Karpas-422 (cell line): ENCODE results near the gene LSM11. TPM values are rescaled to one million over a fixed set of nuclear protein-coding genes. Genes with fewer than 3 reads are reported as not detected.

Experiments used
- DNase-seq: peaks from one replicate; pipeline ENCODE4 v3.0.0-alpha.2; 2015
- H2AFZ ChIP-seq: fragments of 200-600 bp; sonication (generic); 2 replicates; pipeline ENCODE4 v1.6.1; 2014; ENCODE audit warnings: antibody characterized with exemption, low read length, mixed read lengths
- H3K27ac ChIP-seq: fragments of 200-600 bp; sonication (generic); 2 replicates; pipeline ENCODE4 v1.5.1; 2014; ENCODE audit warnings: mild to moderate bottlenecking, low read length, moderate library complexity
- H3K27me3 ChIP-seq: fragments of 200-600 bp; sonication (generic); 2 replicates; pipeline ENCODE4 v1.6.1; 2014; ENCODE audit warnings: low read length, mixed read lengths
- H3K36me3 ChIP-seq: fragments of 200-600 bp; sonication (generic); 2 replicates; pipeline ENCODE4 v1.6.1; 2014; ENCODE audit warnings: low read length, mixed read lengths; ENCODE audit not compliant: insufficient read depth
- H3K4me1 ChIP-seq: fragments of 200-600 bp; sonication (generic); 2 replicates; pipeline ENCODE4 v1.6.1; 2014; ENCODE audit warnings: mild to moderate bottlenecking, low read length, mixed read lengths
- H3K4me2 ChIP-seq: fragments of 200-600 bp; sonication (generic); 2 replicates; pipeline ENCODE4 v1.6.1; 2014; ENCODE audit warnings: low read length, low read depth, mild to moderate bottlenecking; ENCODE audit not compliant: poor library complexity, severe bottlenecking
- H3K4me3 ChIP-seq: fragments of 200-600 bp; sonication (generic); 2 replicates; pipeline ENCODE4 v1.5.1; 2014; ENCODE audit warnings: mild to moderate bottlenecking, antibody characterized with exemption, low read length, mixed read lengths
- H3K79me2 ChIP-seq: fragments of 200-600 bp; sonication (generic); 2 replicates; pipeline ENCODE4 v1.6.1; 2014; ENCODE audit warnings: mild to moderate bottlenecking, low read length, mixed read lengths
- H3K9ac ChIP-seq: fragments of 200-600 bp; sonication (generic); 2 replicates; pipeline ENCODE4 v1.6.0; 2014; ENCODE audit warnings: low read length
- H3K9me2 ChIP-seq: fragments of 200-600 bp; sonication (generic), shearing (Covaris generic); replicated peaks from 2 replicates; pipeline ENCODE4 v1.6.0; 2014; ENCODE audit warnings: mild to moderate bottlenecking, low read length, moderate library complexity; ENCODE audit not compliant: insufficient read depth
- H3K9me3 ChIP-seq: fragments of 300-700, 200-600 bp; sonication (generic); 2 replicates; pipeline ENCODE4 v1.6.1; 2014; ENCODE audit warnings: low read length, mixed read lengths
- H4K20me1 ChIP-seq: fragments of 200-600 bp; sonication (generic); 2 replicates; pipeline ENCODE4 v1.6.1; 2014; ENCODE audit warnings: mild to moderate bottlenecking, antibody characterized with exemption, low read length, low read depth; ENCODE audit not compliant: insufficient read depth
- total RNA-seq: library from RNA; depleted of rRNA; stranded (reverse); fragments of >200 nt; shearing (Covaris generic); gene quantifications from 2 replicates; pipeline ENCODE4 v1.2.3, GENCODE V29; 2014; ENCODE audit warnings: low replicate concordance

Gene LSM11
- total RNA-seq, 1 experiment from 2014 or later: 5.7 TPM

DNA sequence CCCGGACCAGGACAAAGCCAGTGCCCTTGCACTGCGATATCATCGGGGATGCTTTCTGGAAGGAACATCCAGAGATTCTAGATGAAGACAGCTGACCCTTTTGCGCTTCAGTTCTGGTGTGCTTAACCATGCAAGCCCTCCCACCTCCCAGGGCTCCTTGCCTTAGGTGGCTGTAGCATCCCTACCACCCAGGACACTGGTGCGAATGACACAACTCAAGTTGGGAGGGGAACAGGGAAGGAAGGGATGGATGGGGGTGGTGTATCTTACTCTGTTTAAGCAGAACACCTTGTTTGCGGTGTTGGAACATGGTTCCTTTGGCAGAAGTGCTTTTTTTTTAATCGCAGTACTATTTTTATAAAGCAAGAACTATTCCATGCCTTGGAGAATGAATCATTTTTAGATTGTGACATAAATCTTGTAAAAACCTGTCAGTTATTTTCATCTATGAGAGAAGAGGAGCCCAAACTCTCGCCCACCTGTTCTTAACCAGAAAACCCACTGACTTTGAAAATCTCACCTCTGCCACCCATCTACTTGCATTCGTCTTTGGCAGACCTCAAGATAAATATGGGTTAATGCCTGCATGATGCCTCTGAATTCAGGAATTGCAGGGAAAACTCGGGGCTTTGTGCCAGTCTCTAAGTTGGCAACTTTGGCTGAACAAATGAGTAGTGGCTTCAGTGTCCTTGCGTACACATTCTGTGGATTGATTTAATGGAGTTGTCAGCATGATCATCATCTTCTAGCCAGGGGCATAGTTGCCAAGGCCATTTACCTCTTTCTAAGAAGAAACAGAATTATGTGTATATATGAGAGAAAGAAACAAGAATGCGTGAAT is 3.9 kb upstream of the LSM11 start:
- Histone ChIP-seq H3K27me3 (no peaks in the 10 kb centered on the region), H3K4me3 (no peak overlapping the region), H3K27ac (no peak overlapping the region), H3K9ac (no peak overlapping the region), H3K79me2 (peaks cover 7% of the 10 kb centered on the region), H3K4me2 (no peak overlapping the region), H3K9me3 (no peaks in the 10 kb centered on the region), H4K20me1 (no peaks in the 10 kb centered on the region), H2AFZ (no peak overlapping the region), H3K4me1 (peaks cover 7% of the 10 kb centered on the region), H3K36me3 (peaks cover 11% of the 10 kb centered on the region; the same call in 1 of the 2 replicates), H3K9me2 (no peaks in the 10 kb centered on the region)
- DNase-seq: no peak

DNA sequence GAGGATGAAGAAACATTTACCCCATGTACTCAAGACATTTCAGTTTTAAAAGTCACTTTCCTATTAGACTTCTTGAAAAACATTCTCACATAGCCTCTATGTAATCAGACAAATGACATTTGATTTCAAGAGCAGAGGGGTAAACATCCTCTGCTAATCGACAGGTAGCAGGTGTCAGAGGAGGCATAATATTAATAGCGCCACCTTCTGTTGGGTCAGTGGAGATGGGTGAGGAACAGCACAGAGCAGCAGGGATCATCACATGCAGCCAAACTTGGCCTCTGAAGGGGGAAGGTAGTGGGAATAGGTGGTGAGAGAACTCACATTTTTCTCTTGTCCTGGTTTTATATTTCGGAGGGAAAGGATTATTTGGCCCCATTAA is 3.3 kb upstream of the LSM11 start:
- Histone ChIP-seq H3K79me2 (peaks cover 13% of the 10 kb centered on the region), H3K4me2 (no peak overlapping the region), H3K9me2 (no peaks in the 10 kb centered on the region), H2AFZ (no peak overlapping the region), H3K4me3 (no peak overlapping the region), H3K27me3 (no peaks in the 10 kb centered on the region), H4K20me1 (no peaks in the 10 kb centered on the region), H3K9me3 (no peaks in the 10 kb centered on the region), H3K27ac (no peak overlapping the region), H3K4me1 (peaks cover 13% of the 10 kb centered on the region), H3K36me3 (peaks cover 11% of the 10 kb centered on the region; the same call in 1 of the 2 replicates), H3K9ac (no peak overlapping the region)
- DNase-seq: peak; percentile 67

GRCh38 chr5:157741131-157741530 is 2.4 kb upstream of the LSM11 start:
- Histone ChIP-seq H3K4me1 (peaks cover 20% of the 10 kb centered on the region), H3K4me2 (no peak overlapping the region), H3K27ac (no peak overlapping the region), H3K9ac (no peak overlapping the region), H3K27me3 (no peaks in the 10 kb centered on the region), H3K9me3 (no peaks in the 10 kb centered on the region), H3K79me2 (peaks cover 22% of the 10 kb centered on the region), H2AFZ (no peak overlapping the region), H3K4me3 (no peak overlapping the region), H3K36me3 (peaks cover 11% of the 10 kb centered on the region; the same call in 1 of the 2 replicates), H4K20me1 (no peaks in the 10 kb centered on the region), H3K9me2 (no peaks in the 10 kb centered on the region)
- no peak for DNase-seq

GRCh38 chr5:157744051-157745011 is 819 bp downstream of the LSM11 start:
- Histone ChIP-seq H3K4me2 (peak overlapping the region; percentile 99), H3K9me3 (no peaks in the 10 kb centered on the region), H3K9ac (peak overlapping the region; percentile 87), H3K79me2 (peaks cover 54% of the 10 kb centered on the region), H3K36me3 (peaks cover 4% of the 10 kb centered on the region; the same call in 1 of the 2 replicates), H4K20me1 (no peaks in the 10 kb centered on the region), H2AFZ (peak overlapping the region; percentile 67), H3K27me3 (no peaks in the 10 kb centered on the region), H3K27ac (no peak overlapping the region), H3K9me2 (no peaks in the 10 kb centered on the region), H3K4me3 (peak overlapping the region; percentile 86), H3K4me1 (peaks cover 20% of the 10 kb centered on the region)
- DNase-seq: peak; percentile 77

DNA sequence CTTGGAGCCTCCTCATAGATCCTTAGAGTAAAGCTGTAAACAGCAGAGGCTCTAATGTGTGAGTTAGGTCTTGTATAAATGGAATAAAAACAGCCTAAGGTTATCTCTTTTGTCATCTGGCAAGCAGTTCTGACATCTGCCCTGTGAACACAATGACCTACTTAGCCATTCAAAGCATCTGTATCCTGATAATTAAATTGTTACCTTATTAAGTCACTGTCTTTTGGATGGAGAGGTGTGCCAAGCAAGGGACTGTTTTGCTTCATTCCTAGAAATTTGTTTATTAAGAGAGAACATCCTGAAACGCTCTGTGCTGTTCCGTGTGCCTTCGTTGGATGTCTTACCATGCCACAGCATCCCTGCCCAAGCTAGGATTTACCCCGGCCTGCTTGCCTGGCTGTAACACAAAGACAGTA is 1.5 kb downstream of the LSM11 start:
- Histone ChIP-seq H4K20me1 (no peaks in the 10 kb centered on the region), H3K9me2 (no peaks in the 10 kb centered on the region), H3K27ac (no peak overlapping the region; the same call in 1 of the 2 replicates), H3K79me2 (peaks cover 61% of the 10 kb centered on the region), H3K4me1 (peaks cover 20% of the 10 kb centered on the region), H3K27me3 (no peaks in the 10 kb centered on the region), H3K9me3 (no peaks in the 10 kb centered on the region), H3K9ac (peak overlapping the region; percentile 87), H2AFZ (no peak overlapping the region), H3K36me3 (no peaks in the 10 kb centered on the region; the same call in 1 of the 2 replicates), H3K4me2 (peak overlapping the region; percentile 99), H3K4me3 (peak overlapping the region; percentile 86)
- no peak for DNase-seq

DNA sequence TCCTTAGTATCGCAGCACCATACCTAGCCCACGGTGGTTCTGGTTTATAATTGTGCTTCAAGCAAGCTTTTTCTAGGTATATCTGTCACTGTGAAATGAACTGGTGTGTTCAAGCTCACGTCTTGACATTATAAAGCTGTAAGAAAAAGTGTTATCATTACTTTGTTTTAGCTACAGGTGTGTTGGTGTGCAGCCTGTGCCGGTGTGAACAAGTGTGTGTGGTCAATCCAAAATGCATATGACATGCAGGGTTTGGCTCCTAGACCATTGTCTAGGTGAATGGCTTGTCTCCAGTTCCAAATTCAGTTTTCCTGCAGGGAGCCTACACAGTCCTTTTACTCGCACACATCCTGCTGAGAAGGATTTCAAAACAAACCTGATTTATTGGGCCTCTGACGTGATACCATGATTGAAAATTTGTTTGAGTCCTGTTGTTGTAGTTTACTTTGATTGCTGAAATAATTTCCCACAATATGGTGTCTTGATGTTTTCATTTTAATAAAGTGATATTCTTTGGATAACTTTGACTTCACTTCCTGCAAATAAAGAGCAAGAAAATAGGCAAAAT is 3.7 kb downstream of the LSM11 start:
- no peak overlapping the region for H2AFZ ChIP-seq
- H3K36me3 ChIP-seq: peaks cover 5% of the 10 kb centered on the region; the same call in 1 of the 2 replicates
- H3K27me3 ChIP-seq: no peaks in the 10 kb centered on the region
- H3K27ac ChIP-seq: no peak overlapping the region
- H4K20me1 ChIP-seq: no peaks in the 10 kb centered on the region
- peaks cover 20% of the 10 kb centered on the region for H3K4me1 ChIP-seq
- H3K9me3 ChIP-seq: no peaks in the 10 kb centered on the region
- peaks cover 67% of the 10 kb centered on the region for H3K79me2 ChIP-seq
- H3K9me2 ChIP-seq: no peaks in the 10 kb centered on the region
- H3K4me3 ChIP-seq: no peak overlapping the region
- H3K9ac ChIP-seq: no peak overlapping the region
- DNase-seq: no peak
- no peak overlapping the region for H3K4me2 ChIP-seq

- Histone ChIP-seq H3K9ac (no peak overlapping the region), H3K4me2 (no peak overlapping the region), H3K27ac (no peak overlapping the region), H3K27me3 (no peaks in the 10 kb centered on the region), H3K36me3 (peaks cover 8% of the 10 kb centered on the region; the same call in 1 of the 2 replicates), H3K9me3 (no peaks in the 10 kb centered on the region), H3K4me1 (peaks cover 16% of the 10 kb centered on the region), H3K4me3 (no peak overlapping the region), H2AFZ (no peak overlapping the region), H4K20me1 (no peaks in the 10 kb centered on the region), H3K9me2 (no peaks in the 10 kb centered on the region), H3K79me2 (peaks cover 67% of the 10 kb centered on the region)
- DNase-seq: no peak
Observed at GRCh38 chr5:157747766-157748700, 4.5 kb downstream of the LSM11 start.
